D721Med (cell line): ENCODE measurements around the gene DAZAP1.

ENCODE experiments used
- DNase-seq: peaks from one replicate; pipeline ENCODE4 v3.0.0; 2011; ENCODE audit warnings: low spot score; ENCODE audit not compliant: insufficient read length
- FAIRE-seq: peaks from 2 replicates; lab custom pipeline; 2011; peaks lifted over from hg19 to GRCh38; lab: Jason Lieb, UNC
- TF ChIP-seq, protein P1 (sequence below): IDR thresholded peaks from 2 replicates; pipeline ENCODE4 v1.5.1; 2012; ENCODE audit warnings: mild to moderate bottlenecking, control low read depth; ENCODE audit not compliant: insufficient read depth; ENCODE audit errors: missing control alignments

The DAZAP1 gene

DNA sequence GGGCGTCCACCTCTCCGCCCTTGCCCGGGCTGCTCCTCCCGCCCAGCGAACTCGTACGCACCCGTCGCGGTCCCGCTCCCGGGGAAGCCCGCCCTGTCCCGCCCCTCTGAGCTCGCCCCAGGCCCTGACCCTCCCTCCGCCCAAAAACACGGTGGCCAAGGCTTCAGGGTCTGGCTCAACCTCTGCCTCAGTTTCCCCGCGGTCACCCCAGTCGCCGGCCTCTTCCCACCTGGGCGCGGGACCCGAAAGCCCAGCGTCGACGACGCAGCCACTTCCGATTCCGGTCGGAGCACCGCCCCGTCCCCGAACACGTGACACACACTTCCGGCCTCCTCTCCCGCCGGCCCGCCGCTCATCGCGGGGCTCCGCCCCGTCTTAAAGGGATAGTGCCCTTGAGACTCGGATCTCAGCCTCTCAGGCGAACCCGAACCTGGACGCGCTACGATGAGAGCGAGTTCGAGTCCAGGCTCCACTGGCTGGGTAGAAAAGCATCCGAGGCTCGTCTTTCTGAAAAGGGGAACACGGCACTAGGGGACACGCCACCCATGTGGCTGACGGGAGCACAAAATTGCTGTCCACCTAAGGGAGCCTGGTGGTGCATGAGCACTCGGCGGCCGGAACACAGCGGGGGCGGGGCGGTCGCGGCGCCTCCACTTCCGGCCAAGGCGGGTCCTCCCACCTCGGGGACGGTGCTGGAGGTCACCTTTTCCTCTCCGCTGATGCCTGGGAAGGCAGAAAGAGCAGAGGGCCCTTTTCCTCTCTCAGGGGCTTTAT lies 71.7 kb downstream of the DAZAP1 start, which contains the start of gene C19orf25:
Gene C19orf25, minus strand, starts transcription at position 282 of the 774 bp plus-strand sequence. CDS start 312 bp downstream, outside the sequence.
- TF ChIP-seq, protein P1, sequence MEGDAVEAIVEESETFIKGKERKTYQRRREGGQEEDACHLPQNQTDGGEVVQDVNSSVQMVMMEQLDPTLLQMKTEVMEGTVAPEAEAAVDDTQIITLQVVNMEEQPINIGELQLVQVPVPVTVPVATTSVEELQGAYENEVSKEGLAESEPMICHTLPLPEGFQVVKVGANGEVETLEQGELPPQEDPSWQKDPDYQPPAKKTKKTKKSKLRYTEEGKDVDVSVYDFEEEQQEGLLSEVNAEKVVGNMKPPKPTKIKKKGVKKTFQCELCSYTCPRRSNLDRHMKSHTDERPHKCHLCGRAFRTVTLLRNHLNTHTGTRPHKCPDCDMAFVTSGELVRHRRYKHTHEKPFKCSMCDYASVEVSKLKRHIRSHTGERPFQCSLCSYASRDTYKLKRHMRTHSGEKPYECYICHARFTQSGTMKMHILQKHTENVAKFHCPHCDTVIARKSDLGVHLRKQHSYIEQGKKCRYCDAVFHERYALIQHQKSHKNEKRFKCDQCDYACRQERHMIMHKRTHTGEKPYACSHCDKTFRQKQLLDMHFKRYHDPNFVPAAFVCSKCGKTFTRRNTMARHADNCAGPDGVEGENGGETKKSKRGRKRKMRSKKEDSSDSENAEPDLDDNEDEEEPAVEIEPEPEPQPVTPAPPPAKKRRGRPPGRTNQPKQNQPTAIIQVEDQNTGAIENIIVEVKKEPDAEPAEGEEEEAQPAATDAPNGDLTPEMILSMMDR: no peak
- FAIRE-seq (no peak), DNase-seq (peak; percentile 98)

DNA sequence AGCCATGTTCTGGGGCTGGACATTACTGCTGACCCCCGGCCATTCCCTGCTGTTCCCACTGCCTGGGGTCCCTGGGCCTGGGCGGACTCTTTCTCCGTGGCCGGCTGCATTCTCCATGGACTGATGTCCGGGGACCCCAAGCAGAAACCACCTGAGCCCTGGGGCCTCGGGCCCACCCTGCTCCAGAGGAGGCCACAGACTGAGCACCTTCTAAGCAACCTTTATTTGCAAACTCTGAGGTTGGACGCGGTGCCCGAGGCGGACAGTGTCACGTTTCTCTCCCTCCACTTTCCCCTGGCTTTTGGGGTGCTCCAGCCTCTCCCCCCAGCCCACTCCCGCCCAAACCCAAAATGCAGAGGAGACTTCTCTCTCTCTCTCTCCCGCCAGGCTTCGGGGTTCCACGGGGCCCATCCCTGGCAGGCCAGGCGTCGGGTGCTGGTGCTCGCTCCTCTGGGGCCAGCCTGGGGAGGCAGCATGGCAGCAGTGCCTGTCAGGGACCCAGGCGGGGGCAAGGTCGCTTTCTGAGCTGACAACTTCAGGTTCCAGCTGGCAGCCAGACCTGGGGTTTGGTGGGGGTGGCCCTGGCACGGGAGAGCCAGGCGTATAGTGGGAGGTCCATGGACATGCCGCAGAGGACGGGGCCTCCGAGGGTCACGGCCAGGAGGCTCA lies 74.0 kb downstream of the DAZAP1 start:
- peak; percentile 12 for DNase-seq
- TF ChIP-seq, protein P1: no peak
- FAIRE-seq: no peak

DNA sequence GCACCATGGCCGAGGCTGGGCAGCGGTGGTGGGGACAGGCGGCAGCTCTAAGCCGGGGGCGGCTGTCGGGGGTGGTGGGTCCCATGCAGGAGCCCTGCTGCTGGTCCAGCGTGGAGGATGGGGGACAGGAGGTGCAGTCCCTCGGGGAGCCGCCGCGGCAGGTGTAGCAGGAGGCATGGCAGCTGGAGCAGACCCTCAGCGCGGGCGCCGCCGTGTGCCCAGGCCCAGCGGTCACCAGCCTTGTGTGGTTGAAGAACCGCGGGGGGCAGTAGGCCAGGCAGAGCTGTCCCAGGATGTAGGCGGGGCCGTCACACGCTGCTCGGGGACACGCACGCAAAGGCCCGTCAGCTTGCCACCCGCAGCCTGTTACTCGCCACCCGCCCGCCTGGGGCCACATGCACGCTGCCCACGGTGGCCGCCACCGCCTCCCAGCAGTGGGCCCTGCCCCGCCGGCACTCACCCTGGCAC lies 74.5 kb downstream of the DAZAP1 start:
- TF ChIP-seq, protein P1: no peak
- DNase-seq (peak; percentile 7), FAIRE-seq (no peak)

DNA sequence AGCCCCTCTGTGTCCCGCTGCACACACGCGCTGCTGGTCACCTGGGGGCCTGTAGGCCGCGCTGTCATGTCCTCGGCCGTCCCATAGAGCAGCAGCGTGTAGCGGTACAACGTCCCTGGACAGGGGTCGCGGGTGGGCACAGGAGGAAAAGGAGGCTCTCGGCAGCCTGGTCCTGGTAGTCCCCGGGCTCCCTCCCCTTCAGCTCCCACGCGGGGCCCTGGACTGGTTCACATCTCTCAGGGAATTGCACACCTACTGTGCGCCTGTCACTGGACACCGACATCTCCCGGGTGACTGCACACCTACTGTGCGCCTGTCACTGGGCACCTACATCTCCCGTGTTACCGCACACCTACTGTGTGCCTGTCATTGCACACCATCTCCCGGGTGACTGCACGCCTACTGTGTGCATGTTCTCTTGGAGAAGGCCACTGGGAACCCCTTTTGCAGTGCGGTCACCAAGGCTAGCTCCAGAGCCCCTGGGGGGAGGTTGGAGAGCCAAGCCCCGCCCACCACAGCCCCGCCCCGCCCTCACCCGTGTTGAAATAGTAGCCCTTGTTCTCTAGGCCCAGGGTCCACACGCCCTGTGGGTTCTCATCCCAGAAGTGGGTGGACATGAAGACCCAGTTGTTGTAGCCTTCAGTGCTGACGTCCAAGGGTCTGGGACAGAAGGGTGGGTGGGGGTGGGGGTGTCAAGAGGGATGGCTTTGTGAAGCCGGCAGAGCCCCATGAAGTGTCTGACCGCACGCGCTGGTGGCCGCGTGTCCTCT lies 75.2 kb downstream of the DAZAP1 start:
- TF ChIP-seq, protein P1: no peak
- DNase-seq: peak; percentile 22
- FAIRE-seq: no peak

DNA sequence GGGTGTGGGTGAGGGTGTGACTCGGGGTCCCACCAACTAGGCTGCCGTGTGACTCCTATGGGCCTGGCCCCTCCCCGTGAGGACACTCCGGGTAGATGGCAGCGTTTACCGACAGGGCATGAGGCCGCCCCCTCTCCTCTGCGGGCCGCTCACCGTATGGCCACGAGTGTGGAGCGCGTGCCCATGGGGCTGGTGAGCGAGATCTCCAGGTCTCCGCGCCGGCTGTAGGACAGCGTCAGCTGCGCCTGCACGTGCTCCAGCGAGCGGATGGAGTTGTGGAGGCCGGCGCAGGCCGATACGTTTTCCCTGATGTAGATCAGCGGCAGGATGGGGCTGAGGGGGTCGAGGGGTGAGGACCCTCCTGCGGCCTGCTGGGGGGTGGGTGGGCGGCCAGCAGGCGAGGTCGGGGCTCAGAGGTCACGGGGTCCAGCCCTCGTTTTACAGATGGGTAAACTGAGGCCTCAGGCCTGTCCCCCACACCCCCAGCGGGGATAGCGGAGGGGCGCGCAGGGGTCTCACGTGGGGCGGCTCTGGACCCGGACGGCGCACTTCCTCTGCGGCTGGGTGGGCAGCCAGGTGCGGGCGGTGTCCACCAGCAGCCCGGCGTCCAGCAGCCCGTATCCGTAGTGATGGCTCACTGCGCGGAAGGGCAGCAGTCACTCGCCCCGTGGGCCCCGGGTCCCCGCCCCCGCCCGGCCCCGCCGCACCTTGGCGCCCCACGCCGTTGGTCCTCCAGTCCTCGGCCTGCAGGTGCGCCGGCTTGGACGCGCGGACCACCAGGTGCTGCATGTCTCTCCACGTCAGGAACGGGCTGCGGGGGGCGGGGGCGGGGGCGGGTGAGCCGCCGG lies 76.0 kb downstream of the DAZAP1 start:
- TF ChIP-seq, protein P1: no peak
- DNase-seq (no peak), FAIRE-seq (no peak)

DNA sequence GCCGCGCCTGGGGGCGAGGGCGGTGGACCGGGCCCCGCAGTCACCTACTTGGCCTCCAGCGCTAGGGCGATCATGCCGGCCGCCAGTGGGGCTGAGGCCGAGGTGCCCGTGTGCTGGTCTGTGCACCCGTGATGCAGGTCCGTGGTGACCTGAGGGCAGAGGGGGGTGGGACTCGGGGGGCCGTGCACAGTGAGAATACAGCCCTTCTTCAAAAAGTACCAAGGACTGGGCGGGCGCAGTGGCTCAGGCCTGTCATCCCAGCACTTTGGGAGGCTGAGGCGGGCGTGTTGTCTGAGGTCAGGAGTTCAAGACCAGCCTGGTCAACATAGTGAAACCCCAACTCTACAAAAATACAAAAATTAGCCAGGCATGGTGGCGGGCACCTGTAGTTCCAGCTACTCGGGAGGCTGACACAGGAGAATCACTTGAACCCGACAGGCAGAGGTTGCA lies 76.6 kb downstream of the DAZAP1 start:
- TF ChIP-seq, protein P1: no peak
- no peak for FAIRE-seq
- no peak for DNase-seq
